Progenitor cell of endocrine pancreas (in vitro differentiated cells): ENCODE data around the gene TMEM178B. TPM values are rescaled to one million over a fixed set of nuclear protein-coding genes. Genes with fewer than 3 reads are reported as not detected.

Source experiments
- DNase-seq: peaks from one replicate; pipeline ENCODE4 v3.0.0; 2021; ENCODE audit warnings: low spot score; ENCODE audit not compliant: unreplicated experiment
- H3K27ac Mint-ChIP-seq: 2 replicates; pipeline ENCODE4 v1.8.0; 2021; ENCODE audit warnings: mild to moderate bottlenecking, moderate library complexity, mixed read lengths
- H3K27me3 Mint-ChIP-seq: 2 replicates; pipeline ENCODE4 v1.8.0; 2021; ENCODE audit warnings: mixed read lengths
- H3K36me3 Mint-ChIP-seq: 2 replicates; pipeline ENCODE4 v1.8.0; 2022; ENCODE audit warnings: mixed read lengths; ENCODE audit not compliant: insufficient read depth
- H3K4me1 Mint-ChIP-seq: 2 replicates; pipeline ENCODE4 v1.8.0; 2021; ENCODE audit warnings: low read depth, mixed read lengths
- H3K4me3 Mint-ChIP-seq: 2 replicates; pipeline ENCODE4 v1.8.0; 2021; ENCODE audit warnings: low read depth, mild to moderate bottlenecking, moderate library complexity, mixed read lengths
- H3K9me3 Mint-ChIP-seq: 2 replicates; pipeline ENCODE4 v1.8.0; 2021; ENCODE audit warnings: low read depth, mixed read lengths
- total RNA-seq: library from RNA; stranded (reverse); gene quantifications from 2 replicates; pipeline ENCODE4 v1.2.1, GENCODE V29; 2021
- TF ChIP-seq, protein P1 (sequence below): fragments of 200-600 bp; sonication (generic); IDR thresholded peaks from one replicate; pipeline ENCODE4 v1.5.0; 2021; ENCODE audit warnings: antibody characterized with exemption, mild to moderate bottlenecking; ENCODE audit not compliant: unreplicated experiment

TMEM178B gene
- total RNA-seq, 1 donor from 2014 or later, result 2.8 TPM

DNA sequence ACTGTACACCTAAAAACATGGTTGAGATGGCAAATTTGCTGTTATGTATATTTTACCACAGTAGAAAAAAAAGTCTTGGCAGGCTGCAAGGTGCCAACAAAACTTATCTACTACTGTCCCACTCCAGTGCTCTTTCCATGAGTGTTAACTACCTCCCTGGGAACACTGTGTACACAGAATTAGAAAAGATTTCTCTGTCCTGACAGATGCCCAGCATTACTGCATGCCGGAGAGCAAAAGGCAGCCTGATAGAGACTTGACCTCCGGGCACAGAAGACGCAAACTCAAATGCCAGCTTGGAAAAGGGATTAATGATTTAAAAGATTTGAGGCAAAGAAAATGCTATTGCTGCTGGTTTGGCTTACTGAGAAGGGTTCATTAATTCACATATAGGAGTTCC, 228.8 kb downstream of the TMEM178B start:
- TF ChIP-seq, protein P1, sequence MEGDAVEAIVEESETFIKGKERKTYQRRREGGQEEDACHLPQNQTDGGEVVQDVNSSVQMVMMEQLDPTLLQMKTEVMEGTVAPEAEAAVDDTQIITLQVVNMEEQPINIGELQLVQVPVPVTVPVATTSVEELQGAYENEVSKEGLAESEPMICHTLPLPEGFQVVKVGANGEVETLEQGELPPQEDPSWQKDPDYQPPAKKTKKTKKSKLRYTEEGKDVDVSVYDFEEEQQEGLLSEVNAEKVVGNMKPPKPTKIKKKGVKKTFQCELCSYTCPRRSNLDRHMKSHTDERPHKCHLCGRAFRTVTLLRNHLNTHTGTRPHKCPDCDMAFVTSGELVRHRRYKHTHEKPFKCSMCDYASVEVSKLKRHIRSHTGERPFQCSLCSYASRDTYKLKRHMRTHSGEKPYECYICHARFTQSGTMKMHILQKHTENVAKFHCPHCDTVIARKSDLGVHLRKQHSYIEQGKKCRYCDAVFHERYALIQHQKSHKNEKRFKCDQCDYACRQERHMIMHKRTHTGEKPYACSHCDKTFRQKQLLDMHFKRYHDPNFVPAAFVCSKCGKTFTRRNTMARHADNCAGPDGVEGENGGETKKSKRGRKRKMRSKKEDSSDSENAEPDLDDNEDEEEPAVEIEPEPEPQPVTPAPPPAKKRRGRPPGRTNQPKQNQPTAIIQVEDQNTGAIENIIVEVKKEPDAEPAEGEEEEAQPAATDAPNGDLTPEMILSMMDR, result no peak
- Mint-ChIP-seq H3K4me3 (no peak overlapping the region), H3K27me3 (peaks cover 3% of the 10 kb centered on the region), H3K27ac (no peak overlapping the region), H3K4me1 (peaks cover 1% of the 10 kb centered on the region), H3K9me3 (no peaks in the 10 kb centered on the region), H3K36me3 (no peaks in the 10 kb centered on the region)
- DNase-seq, result no peak

DNA sequence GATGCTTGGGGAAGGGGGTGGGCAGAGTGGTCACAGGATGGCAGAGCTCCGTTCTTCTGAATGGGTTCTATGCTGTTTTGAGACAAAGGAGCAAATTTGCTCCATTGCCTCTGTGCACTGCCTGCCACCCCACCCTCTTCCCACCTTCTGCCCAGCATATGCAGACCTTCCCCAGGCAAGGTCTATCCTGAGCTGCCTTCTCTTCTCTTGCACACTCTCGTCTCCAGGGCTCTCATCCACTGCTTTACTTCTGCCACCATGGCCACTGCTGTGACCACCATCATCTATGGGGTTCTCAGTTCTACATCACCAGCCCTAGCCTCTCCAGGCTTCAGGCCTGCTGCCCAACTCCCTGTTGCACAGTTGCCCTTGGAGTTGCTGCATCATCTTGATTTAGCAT, 230.4 kb downstream of the TMEM178B start:
- Mint-ChIP-seq H3K9me3 (no peaks in the 10 kb centered on the region), H3K27me3 (peaks cover 3% of the 10 kb centered on the region), H3K4me1 (no peaks in the 10 kb centered on the region), H3K36me3 (no peaks in the 10 kb centered on the region), H3K4me3 (no peak overlapping the region), H3K27ac (no peak overlapping the region)
- DNase-seq, result no peak
- TF ChIP-seq, protein P1, result no peak

DNA sequence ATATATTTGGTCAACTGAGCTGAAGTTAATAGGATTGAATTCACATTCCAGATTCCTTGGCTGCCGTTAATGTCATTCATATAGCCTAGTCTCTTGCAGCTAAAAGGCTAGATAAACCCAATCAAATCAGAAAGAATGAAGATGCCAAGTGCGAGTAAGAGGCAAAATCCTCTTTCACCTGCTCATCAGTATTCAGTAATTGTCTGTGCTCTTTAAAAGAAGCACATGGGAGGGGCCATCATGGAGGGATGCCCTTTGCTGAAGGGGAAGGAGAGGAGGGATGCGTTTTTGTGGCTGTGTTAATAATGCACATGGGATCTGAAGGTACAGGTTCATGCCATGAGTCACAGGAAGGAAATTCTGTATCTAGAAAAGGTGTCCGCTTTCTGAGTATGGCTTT, 232.2 kb downstream of the TMEM178B start:
- no peaks in the 10 kb centered on the region for H3K9me3 Mint-ChIP-seq
- peaks cover 3% of the 10 kb centered on the region for H3K27me3 Mint-ChIP-seq
- H3K4me3 Mint-ChIP-seq, result no peak overlapping the region
- H3K36me3 Mint-ChIP-seq, result no peaks in the 10 kb centered on the region
- H3K4me1 Mint-ChIP-seq, result no peaks in the 10 kb centered on the region
- DNase-seq, result no peak
- H3K27ac Mint-ChIP-seq, result no peak overlapping the region
- TF ChIP-seq, protein P1, result no peak

DNA sequence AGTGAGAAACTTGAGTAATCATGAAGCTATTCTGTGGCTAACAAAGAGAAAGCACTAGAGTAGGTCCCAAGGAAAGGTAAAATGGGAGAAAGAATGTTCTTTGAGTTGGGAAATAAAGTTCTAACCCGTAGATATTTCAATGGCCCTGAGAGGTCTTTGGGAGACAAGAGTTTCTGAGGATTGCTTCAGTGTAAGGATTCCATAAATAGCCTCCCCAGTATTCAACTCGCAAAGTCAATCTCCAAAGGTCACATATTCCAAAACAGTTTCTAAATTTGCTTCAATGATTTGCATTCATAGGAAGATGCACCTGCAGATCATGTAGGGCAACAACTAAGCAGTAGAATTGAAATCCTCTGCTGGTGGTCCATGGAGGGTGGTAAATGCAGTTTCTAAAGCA, 238.5 kb downstream of the TMEM178B start:
- Mint-ChIP-seq H3K9me3 (no peaks in the 10 kb centered on the region), H3K27ac (no peak overlapping the region), H3K4me3 (no peak overlapping the region)

DNA sequence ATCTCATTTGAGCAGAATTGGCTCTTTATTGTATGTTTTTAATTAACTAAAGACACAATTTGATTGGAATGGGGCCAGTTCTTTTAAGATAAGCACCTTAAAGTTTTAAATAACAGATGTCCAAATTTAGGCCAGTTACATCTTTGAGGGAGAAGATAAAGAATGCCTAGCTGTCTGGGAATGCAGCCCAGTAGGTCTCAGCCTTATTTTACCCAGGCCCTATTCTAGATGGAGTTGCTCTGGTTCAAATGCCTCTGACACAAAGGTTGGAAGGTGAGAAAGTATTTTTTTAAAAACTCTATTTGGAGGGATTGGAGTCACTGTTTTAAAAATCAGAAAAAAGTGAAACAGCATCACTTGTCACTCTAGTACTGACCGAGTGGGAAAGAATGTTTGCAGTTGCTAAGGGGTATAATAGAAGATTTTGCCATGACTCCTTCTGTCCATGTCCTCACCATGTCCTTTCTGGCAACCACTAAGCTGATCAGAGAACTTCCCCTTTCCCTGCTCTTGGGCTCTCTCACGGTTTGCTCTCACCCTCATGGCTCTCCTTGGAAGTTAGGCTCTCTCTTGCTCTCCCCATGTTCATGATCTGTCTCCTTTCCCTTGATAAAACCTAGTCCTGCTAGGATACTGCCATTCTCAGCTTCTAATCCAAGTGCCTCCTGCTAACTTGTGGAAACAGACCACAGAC, 239.1 kb downstream of the TMEM178B start:
- Mint-ChIP-seq H3K4me3 (no peak overlapping the region), H3K4me1 (no peaks in the 10 kb centered on the region), H3K27ac (no peak overlapping the region), H3K9me3 (no peaks in the 10 kb centered on the region), H3K27me3 (peaks cover 11% of the 10 kb centered on the region), H3K36me3 (no peaks in the 10 kb centered on the region)
- TF ChIP-seq, protein P1, result no peak
- no peak for DNase-seq

More for the DNA sequence above, 238.5 kb downstream of the TMEM178B start:
- peaks cover 11% of the 10 kb centered on the region for H3K27me3 Mint-ChIP-seq
- no peak for DNase-seq
- H3K36me3 Mint-ChIP-seq, result no peaks in the 10 kb centered on the region
- TF ChIP-seq, protein P1, result no peak
- H3K4me1 Mint-ChIP-seq, result no peaks in the 10 kb centered on the region
